Measurements from ENCODE around the gene UBXN6.

The UBXN6 gene, protein sequence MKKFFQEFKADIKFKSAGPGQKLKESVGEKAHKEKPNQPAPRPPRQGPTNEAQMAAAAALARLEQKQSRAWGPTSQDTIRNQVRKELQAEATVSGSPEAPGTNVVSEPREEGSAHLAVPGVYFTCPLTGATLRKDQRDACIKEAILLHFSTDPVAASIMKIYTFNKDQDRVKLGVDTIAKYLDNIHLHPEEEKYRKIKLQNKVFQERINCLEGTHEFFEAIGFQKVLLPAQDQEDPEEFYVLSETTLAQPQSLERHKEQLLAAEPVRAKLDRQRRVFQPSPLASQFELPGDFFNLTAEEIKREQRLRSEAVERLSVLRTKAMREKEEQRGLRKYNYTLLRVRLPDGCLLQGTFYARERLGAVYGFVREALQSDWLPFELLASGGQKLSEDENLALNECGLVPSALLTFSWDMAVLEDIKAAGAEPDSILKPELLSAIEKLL

DNA sequence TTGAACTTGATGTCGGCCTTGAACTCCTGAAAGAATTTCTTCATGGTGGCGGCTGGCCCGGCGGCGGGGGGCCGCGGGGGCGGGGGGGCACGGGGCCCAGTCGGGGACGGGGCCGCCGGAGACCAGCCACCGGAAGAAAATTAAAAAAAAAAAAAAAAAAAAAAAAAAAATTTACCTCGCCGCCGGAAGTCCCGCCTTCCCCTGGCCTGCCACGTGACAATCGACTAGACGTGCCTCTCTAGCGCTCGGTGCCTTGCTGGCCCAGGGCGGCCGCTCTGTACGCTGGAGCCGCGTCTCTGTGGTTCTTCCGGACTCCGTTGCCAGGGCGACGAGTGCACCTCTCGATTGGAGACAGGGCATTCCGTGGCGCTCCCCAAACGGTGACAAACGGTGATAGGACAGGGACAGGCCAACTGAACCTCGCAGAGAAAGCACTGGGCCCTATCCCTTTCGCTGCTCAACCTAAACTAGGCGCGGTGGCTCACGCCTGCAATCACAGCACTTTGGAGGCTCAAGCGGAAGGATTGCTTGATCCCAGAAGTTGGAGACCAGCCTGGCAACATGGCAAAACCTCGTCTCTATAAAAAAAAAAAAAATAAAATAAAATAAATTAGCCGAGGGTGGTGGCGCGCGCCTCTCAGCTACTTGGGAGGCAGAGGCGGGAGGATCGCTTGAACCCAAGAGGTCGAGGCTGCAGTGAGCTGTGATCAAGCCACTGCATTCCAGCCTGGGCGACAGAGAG is at the start of gene UBXN6:
TSS of gene UBXN6 (minus strand) at position 141 of the 742 bp plus-strand sequence. CDS start at position 44, 97 bp downstream.
- DNase-seq = peak; percentile 99

DNA sequence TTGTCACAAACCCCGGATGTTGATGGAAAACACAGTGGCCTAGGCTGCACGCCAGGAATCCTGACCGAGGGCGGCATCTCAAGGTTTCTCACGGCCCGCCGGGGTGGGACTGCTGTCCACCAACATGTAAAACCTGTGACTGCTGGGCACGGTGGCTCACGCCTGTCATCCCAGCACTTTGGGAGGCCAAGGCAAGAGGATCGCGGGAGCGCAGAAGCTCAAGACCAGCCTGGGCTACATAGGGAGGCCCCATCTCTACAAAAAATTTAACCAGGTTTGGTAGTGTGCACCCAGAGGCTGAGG is 49.5 kb upstream of the UBXN6 start:
- no peak for DNase-seq

DNA sequence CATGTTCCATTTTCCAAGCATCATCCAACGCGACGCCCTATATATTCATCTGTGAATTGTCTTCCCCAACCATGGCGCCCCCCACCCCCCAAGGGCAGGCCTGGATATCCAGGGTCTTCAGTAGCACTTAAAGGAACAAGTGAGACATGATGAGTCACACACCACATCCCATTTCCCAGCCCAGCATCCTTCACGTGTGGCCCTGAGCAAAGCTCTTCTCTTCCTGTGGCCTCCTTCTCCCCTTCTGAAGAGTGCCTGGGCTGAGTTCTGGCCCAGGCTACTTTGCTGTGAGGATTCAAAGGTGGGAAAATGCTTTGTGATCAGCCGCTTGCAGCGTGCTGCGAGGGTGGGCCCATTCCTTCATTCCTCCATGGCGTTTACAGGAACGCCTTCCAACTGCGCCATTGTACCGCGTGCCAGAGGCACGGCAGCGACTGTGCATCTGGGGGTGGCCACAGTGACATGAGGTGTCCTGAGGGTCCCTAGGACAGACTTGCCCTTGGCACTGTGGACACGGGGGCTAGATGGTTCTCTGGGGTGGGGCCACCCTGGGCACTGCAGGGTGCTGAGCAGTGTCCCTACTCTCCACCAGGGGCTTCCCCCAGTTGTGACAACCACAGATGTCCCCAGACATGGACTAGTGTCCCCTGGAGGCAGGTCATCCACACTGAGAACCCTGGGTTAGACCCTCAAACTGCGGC is 49.0 kb upstream of the UBXN6 start:
- DNase-seq = no peak

DNA sequence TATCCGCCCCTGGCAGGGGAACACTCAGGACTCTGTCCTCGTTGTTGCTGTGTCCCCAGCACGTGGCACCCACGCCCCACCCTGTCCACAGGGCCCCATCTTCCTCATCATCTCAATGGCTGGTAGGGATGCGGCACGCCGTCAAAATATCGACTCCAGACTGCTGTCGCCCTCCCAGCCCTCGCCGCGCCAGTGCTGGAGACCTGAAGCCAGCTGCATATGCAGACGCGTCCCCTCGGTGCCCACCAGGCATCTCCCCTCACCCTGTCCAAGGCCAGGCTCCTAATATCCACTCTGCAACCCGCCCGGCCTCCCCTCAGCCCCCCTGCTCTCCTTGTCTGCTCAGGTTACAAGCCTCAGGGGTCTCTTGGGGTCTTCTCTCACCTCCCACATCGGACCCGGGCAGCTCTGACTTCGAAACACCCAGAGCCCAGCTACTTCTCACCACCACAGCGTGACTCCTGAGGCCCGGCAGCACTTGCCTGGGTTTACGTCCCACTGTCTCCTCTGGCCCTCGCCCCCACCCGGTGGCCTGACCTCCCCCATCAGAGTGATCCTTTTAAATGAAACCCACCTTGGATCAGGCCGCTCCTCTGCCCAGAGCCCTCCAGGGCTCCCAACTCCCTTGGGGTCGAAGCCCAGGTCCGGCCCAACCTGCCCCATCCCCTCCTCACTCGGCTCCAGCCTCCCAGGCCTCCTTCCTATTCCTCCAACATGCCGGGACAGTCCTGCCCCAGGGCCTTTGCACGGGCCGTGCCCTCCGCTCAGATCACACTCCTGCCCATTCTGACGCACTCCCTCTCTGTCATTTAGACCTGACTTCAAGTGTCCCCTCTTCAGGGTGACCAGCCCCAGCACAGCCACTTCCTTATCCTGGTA is 48.2 kb upstream of the UBXN6 start:
- no peak for DNase-seq

DNA sequence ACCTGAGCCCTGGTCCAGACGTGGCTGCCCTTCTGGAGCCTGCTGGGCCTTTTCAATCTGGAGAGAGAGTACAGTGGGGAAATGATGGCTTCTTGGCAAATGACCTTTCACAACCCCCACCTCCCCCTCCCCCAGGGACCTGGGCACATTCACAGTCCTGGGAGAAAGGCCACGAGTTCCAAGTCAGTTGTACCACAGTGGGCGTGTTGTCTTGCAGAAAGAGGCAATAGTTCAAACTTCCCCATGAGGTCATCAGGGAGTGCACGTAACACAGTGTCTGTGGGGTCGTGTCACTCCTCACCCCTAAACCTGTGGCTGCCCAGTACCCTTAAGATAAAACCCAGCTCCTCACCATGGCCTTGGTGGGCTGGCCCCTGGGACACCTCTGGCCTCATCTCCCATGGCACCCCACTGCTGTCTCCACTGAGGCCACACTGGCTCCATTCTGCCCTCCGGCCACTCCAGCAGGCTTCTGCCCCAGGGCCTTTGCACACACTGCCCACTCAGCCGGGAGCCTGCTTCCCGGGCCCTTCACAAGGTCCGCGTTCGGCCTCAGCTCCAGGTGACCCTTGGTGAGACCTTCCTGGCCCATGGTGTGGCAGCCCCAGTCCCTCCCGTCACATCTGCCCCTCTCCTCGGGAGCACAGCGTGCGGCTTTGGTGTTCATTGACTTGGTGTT is 47.4 kb upstream of the UBXN6 start:
- no peak for DNase-seq

DNA sequence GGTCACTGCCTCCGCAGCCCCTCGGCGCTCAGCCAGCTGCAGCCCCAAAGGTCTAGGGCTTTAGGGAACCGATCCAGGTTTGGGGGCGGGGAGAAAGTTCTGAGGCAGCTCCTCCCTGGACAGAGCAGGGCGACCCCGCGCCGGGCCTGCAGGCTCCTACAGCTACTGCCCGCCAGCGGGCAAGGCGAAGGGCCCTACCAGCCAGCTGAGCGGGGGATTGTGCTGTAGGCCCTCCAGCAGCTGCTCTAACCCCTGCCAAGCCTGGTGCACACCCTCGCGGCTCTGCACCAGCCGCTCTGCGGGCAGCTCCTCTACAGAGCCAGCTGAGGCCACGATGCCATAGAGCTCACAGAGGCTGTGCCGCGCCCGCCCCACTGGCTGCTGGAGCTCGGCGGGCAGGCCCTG is 46.7 kb upstream of the UBXN6 start:
- DNase-seq = no peak

DNA sequence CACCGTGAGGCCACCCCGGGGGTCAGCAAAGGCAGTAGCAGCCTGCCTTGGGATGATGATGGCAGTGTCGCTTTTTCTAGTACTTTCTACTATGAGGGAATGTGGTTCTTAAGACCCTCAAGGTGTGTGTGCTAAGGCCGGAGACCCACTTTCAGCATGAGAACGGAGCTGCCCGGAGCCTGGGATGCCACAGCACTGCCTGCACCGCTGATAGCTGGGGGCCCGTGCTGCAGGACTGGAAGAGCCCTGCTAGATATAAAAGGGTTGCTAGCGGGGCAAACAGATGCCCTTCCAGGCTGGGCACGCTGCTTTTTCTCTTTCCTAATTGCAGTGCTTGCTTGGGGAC is 46.2 kb upstream of the UBXN6 start:
- no peak for DNase-seq

DNA sequence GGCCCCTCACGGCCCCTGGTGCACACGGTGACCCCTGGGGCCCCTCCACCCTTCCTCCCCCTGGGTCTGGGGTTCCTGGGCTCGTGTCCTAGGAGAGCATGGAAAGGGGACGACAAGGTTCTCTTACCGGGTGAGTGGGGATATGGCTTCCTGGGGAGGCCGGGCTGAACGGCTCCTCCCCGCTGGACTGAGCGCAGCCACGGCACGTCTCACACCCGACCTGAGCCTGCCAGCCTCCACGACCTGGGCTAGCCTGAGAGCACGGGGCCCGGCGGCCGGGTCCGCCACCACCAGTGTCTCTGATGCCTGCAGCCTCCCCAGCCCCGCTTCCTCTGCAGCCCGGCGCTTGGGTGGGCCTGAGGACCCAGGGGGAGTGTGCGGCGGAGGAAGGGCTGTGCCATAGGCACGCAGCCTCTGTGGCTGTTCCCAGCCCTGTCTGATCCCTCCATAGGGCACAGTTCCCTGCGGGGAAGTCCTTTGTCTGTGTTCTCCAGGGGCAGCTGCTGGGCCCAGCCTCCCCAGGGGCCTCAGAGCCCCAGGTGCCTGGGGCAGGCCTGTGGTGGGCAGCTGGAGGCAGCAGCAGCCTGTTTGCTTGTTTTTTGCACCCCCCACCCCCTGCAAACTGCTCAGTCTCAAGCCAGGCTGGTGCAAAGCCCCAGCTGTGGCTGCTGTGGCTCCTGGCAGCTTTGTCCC is 45.7 kb upstream of the UBXN6 start:
- DNase-seq = no peak

DNA sequence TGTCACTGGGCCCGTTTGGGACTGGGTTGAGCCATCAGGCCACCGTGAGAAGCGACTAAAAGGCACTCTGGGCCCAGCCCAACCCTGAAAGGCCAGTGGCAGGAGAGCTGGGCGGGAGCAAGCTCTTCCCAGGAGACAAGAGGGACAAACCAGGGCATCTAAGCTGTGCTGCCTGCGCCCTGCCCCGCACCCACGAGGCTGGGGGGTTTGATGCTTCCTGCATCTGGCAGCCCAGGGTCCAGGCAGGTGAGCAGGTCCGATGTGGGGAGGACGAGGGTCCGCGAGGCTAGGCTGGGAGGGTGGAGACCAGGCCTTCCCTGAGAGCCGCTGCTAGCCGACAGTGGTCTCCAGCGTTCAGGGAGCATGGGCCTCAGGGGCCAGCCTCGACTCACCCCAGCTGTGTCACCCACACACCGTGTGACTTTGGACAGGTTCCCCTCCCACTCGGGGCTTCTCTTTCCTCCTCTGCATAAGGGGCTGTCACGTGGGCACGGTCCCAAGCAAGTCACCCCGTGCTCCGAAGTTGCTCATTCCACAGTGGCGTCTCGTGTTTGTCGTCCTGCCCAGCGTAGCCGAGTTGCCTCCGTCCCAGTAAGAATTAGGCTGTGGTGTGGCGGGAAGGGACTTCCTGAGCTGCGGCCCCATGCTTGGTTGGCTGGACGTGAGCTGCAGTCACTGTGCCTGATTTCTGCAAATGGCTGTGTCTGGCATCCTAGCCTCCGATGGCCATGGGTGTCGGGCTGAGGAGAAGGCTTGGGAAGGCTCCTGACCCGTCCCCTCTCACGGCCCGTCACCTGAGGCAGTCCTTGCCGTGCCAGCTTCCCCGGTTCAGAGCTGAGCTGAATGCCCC is 44.9 kb upstream of the UBXN6 start:
- DNase-seq = no peak

DNA sequence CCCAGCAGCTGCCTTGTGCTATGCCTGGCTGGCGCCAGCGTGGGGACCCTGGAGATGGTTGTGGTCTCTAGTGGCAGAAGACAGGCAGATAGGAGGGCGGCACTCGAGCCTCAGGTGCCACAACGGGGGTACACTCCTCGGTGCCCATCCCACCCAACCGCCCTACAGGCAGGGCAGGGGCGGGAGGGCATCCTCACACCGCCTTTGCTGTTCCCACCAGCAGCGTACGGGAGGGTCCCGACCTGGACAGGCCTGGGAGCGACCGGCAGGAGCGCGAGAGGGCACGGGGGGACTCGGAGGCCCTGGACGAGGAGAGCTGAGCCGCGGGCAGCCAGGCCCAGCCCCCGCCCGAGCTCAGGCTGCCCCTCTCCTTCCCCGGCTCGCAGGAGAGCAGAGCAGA is 44.1 kb upstream of the UBXN6 start:
- DNase-seq = no peak

DNA sequence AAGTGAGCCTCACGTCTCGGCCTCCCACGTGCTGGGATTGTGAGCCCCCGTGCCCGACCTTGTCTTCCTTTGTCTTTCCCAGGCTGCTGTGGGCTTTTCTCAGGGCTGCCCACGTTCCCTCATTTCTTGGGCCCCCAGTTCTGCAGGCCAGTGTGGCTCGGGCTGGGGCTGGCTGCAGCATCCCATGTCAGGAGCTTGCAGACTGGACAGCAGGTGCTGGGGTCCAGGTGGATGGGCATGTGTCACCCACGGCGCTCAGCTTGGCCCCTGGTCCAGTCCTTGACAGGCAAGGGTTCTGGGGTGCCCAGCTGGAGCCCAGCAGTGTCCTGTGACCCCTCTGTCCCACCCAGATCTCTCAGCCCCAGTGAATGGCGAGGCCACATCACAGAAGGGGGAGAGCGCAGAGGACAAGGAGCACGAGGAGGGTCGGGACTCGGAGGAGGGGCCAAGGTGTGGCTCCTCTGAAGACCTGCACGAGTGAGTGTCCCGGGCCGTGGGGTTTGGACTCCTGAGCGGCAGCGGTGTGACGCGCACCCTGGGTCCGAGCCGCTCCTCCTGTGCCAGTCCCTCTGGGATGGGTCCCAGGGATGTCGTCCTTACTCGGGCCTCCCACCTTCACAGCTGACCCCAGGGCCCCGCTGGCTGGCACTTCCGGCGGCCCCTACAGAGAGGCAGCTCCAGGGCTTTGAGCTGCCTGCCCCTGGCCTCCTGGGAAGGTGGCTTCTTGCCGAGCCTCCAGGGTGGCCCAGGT is 43.4 kb upstream of the UBXN6 start:
- no peak for DNase-seq

DNA sequence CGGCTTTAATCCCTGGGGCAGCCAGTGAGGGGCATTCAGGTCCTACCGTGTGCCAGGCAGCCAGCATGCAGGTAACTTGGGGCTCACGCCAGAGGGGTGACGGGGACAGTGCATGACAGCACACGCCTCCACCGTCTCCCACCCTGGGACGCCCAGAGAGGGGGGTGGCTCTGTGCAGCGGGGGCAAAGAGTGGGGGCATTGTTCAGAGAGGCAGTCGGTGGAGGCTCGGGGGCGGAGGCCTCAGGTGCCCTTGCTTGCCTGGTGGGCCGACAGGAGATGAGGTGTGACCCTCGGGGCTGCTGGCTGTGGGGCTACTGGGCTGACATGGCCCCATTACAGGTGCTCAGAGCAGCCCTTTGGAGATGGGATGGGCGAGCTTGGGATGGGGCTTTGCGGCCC is 42.3 kb upstream of the UBXN6 start:
- DNase-seq = no peak

DNA sequence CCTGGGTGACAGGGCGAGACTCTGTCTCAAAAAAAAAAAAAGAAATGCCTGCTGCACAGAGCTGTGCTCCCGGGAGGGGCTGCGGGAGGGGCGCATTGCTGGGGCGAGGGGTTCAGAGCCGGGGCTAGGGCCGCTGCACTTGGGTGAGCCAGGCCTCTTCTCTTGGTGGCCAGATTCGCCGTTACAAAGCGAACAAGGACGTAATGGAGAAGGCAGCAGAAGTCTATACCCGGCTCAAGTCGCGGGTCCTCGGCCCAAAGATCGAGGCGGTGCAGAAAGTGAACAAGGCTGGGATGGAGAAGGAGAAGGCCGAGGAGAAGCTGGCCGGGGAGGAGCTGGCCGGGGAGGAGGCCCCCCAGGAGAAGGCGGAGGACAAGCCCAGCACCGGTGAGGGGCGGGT is 41.7 kb upstream of the UBXN6 start:
- no peak for DNase-seq

DNA sequence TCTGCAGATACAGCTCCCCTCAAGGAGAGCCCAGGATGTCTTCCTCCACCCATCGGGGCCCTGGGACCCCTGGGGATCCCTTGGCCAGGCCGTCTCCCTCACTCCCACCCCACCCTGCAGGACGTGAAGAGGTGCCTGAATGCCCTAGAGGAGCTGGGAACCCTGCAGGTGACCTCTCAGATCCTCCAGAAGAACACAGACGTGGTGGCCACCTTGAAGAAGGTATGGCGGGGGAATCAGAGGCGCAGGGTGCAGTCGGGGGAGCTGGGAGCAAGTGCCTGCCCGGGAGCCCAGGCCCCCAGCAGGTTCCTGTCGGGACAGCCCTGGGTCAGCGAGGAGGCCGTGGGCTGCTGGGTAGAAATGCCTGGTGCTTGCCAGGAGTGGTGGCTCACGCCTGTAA is 41.1 kb upstream of the UBXN6 start:
- DNase-seq = no peak

DNA sequence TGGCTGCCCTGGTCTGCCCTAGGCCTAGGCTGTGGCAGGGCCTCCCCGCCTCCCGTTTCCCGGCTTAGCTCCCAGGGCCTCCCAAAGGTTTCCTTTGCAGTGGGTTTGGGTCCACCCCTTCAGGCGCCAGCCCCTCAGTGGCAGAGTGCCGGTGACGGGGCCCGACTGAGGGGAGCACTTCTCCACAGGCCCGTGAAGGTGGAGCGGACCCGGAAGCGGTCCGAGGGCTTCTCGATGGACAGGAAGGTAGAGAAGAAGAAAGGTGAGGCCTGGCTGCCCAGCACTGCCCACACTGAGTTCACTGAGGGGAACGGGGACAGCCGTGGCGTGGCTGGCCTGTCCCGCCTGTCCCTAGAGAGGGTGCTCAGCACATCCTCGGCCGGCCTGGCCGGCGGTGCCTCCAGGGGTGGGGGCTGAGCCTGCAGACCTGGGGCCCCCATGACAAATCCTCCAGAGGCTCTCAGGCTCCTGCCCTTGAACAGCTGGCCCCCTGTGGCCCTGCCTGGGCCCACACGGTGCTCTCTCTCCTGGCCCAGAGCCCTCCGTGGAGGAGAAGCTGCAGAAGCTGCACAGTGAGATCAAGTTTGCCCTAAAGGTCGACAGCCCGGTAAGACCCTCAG is 40.3 kb upstream of the UBXN6 start:
- no peak for DNase-seq

DNA sequence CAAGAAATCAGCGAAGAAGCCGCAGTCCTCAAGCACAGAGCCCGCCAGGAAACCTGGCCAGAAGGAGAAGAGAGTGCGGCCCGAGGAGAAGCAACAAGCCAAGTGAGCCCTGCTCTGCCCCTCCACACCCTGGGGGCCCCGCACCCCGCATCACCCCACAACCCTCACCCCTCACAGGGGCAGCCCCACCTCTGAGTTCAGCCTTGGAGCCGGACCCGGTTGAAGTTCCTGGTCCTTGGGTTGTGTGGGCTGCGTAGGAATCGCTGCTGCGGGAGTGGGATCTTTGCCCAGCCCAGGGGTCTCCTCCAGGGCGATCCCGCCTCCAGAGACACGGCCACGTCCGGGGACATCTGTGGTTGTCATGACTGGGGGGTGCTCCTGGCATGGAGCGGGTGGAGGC is 38.7 kb upstream of the UBXN6 start:
- no peak for DNase-seq

DNA sequence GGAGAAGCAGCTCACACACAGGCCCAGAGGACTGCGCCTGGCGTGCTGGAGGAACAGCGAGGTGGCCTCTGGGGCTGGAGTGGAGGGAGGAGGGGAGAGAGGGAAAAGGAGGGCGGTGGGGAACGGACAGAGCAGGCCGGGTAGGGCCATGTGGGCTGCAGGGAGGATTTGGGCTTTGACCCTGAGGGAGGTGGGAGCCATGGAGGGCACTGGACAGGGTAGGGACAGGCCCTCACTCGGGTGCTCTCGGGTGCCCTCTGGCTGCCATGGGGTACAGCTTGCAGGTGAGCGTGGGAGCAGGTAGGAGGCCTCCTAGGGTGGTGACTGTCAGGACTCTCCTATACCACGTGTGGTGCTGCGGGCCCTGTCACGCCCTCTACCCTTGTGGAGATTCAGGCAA is 37.9 kb upstream of the UBXN6 start:
- DNase-seq = peak; percentile 19

DNA sequence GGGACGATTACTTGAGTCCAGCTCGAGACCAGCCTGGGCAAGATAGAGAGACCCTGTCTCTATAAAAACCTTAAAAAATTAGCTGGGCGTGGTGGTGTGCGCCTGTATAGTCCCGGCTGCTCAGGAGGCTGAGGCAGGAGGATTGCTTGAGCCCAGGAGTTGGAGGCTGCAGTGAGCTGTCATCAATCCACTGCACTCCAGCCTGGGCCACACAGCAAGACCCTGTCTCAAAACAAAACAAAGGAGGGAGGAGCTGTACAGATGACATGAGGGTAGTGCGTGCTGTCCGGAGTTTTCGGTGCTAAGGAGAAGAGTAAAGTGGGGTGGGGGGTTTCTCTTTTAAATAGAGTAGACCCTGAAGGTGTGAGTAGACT is 37.1 kb upstream of the UBXN6 start:
- no peak for DNase-seq

DNA sequence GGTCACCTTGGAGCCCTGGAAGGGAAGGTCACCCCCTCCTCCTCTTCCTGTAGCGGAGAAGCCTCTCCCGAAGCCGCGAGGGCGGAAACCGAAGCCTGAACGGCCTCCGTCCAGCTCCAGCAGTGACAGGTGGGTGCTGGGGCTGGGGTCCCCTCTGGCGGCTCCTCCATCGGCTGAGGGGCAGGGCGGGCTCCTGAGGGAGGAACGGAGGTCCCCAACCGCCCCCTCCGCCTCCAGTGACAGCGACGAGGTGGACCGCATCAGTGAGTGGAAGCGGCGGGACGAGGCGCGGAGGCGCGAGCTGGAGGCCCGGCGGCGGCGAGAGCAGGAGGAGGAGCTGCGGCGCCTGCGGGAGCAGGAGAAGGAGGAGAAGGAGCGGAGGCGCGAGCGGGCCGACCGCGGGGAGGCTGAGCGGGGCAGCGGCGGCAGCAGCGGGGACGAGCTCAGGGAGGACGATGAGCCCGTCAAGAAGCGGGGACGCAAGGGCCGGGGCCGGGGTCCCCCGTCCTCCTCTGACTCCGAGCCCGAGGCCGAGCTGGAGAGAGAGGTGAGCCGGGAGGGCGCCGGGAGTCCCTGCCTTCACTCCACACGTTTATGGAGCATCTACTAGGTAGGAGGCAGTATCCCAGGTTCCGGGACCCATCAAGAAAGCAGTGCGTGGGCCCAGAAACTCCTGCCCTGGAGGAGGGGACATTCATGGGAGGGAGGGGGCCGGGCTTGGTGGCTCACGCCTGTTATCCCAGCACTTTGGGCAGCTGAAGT is 36.5 kb upstream of the UBXN6 start:
- DNase-seq = no peak
